ENCODE results near the gene FGD5.

DNA sequence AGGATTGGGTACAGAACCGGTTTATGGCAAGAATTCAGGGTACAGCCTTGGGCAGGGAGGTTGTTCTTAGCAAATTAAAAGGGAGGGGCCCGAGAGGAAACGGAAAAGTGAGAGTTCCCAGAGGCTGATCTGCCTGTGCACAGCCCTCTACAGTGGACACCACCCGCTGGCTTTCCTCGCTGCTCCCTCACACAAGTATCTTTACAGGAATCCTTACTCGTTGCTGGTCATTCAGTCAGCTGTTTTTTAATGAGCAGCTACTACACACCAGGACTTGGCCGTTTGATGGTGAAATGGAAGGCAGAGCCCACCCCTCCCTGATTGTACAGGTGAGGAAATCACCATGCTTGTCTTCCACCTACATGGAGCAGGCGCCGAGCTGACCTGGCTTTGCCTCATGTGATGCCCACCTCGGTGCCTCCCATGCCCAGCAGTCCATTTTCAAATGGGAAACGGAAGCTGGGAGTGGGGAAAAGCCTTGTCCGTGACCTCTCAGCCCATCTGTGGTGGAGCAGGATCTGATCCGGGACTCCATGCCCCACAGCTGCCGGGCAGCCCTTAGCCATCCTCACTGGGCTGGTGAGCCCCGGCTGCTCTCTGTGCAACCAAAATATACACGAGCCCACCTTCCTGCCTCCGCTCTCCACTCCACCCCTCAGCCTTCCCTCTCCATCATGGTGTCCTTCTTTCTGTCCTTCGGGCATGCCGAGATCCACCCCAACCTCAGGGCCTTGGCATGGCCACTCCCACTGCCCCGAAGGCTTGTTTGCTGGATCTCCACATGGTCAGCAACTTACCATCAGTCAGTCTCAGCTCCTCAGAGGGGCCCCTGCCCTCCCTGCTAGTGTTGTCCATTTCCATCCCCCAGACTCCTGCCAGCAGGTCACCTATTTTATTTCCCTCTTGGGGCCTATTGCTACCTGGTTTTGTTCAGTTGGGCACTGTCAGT is 33.3 kb upstream of the FGD5 start:
- TF ChIP-seq POLR2A (IDR thresholded peaks at IDR 0.05) (no peak), EP300 (IDR thresholded peaks at IDR 0.05) (no peak), CTCF (IDR thresholded peaks at IDR 0.05) (no peak)

All from stomach (tissue), 4 donors.